GM11168 (cell line): ENCODE measurements around the gene PKD1L1.

Experiments used
- in situ Hi-C: fragments of 300-500 bp; cut with MboI; formaldehyde crosslinking; loops from one replicate; pipeline ENCODE4 v1.12.0; 2022; ENCODE audit warnings: low sequenced_read_pairs; ENCODE audit not compliant: unreplicated experiment

Gene PKD1L1

DNA sequence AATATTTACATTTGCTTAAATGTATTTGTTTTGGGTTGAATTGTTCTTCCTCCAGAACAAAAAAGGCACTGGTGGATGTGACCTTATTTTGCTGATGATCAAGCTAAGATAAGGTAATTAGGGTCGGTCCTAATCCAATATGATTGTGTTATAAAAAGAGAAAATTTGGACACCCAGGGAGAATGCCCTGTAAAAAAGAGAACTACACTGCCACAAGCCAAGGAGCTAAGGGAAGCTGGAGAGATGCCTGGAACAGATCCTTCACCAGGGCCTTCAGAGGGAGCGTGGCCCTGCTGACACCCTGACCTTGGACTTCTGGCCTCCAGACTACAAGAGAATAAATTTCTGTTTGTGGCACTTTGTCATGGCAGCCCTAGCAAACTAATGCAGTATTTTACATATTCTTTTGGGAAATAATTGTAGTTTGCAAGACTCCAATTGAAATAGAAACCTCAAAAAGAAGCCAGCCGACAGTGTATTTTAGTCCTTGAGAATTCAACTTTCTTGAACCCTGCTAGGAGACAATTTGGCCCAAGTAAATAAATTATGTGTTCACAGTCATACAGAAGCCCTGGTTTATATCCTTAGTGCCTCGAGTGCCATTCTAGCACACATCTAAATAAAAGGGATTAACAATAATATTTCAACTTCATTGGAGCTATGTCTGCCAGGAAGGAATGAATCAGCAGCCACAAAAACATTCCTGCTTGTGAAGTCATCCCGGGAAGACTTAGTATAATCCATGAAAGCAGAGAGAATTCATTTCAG, 164.6 kb downstream of the PKD1L1 start:
- in situ Hi-C loops = no loop called here

DNA sequence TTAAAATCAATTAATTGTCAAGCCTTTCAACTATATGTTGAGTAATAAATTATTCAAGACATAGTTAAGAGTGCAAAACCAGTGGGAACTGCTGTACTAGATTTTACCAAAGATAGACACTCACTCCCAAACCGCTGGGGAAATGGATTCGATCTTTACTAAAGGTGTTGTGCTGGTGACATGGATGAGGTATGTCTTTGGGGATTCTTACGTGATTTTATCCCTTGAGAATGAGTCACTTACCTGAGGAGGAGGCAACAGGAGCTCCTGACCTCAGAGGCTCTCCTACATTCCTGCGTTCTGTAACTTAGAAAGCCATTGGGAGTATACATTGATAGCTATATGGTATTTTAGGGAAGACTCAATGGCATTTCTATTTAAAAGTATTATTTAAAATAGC, 165.5 kb downstream of the PKD1L1 start:
- in situ Hi-C loops = no loop called here

DNA sequence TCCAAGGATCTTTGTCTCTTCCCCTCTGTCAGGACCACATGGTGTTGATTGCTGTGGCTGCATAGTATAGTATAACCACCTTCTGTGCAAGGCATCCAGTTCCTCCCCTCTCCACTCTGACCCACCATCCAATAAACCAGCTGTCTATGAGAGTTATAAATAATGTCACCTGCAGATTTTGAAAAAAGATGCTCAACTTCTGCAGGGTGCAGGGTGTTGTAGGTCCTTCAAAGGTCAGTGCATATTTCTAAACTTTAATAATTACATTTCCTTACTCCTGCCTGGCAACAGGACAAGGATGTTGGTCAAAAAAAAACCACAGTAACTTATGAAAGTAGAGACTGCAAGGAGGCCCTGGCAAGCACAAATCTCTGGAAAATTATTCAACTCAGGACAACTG, 166.2 kb downstream of the PKD1L1 start:
- in situ Hi-C loops = no loop called here

- in situ Hi-C loops = no loop called here
Measured at GRCh38 chr7:47780555-47780954, 167.7 kb downstream of the PKD1L1 start.

DNA sequence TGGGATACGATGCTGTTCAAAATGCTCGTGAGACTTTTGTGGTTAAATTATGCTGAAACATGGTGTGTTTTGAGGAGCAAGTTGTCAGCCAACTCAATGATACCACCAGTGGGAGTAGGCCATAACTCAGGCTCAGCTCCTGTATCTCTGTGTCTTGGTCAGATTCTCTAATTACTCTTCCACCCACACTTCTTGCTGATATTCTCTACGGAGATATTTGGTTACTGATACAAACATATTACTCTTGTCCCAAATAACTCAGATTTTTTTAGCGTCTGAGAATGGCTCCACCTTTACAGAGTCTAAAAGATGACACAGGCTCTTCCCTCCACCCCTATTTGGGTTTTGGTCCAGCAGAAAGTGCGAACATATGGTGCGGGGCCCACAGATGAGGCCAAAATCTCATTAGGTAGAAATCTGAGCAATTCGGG, 168.9 kb downstream of the PKD1L1 start:
- in situ Hi-C loops = no loop called here

DNA sequence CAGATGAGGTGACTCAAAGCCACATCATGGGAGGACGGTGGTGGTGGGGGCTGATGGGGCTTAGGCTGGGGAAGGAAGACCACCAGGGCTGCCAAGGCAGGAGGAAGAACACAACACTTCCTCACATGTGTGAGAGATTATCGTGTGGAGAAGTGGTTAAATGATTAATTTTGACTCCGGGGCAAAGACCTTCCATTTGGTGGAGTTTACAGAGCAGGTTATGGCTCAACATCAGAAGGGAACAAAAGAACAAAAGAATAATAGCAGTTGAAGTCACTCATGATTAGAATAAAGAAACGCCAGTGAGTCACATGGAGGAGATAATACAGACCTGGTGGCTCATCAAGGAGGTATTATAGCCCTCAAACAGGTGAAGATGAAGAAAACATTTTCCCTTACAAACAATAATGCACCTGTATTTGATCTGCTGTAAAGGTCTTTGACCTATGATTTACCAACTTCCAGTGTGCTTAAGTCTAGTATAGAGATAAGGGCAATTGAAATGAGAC, 170.1 kb downstream of the PKD1L1 start:
- in situ Hi-C loops = no loop called here

DNA sequence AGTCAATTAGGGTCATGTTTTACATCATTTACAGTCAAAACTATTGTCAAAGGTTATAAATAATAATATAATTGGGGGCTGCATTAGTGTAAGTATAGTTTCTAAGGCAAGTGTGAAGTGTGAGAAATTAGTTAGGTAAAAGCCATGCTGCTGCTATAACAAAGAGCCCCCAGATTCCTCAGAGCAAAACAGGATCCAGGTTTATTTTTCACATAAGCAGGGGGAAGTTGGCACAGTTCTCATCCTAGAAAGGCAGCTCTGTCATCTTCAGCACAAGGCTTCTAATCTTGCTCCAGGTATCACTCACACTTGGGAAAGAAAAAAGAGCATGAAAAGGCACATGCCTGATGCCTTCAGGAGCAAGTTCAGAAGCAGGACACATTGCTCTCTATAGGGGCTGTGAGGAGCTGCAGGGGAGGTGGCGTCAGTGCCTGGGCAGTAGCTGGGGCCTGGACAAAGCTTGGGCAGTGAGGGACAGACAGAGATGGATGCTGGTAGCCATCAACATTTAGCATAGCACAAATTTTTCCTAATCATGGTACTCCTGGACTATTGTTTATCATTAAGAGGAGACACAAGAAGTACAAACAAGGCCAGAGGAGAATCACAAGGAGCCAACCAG, 170.6 kb downstream of the PKD1L1 start:
- in situ Hi-C loops = no loop called here

DNA sequence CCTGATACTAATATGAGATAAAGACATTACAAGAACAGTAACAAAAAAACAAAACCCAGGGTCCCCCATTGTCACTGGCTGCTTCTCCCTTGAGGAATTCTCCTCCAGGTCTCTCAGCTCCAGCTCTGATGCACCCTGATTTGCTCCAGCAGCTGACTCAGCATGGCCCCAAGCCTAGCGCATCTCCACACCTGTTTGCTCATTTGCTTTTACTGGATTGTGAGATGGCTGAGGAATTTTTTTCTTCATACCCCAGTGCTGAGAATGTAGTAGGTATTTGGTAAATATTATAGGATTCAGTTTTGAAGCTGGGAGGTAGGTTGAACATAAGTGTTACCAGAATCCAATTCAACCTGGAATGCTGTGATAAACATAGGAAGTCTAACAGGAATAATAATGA, 171.9 kb downstream of the PKD1L1 start:
- in situ Hi-C loops = no loop called here

GRCh38 chr7:47775238-47775637, 173.0 kb downstream of the PKD1L1 start:
- in situ Hi-C loops = no loop called here

- in situ Hi-C loops = no loop called here
Measured at GRCh38 chr7:47772492-47772891, 175.8 kb downstream of the PKD1L1 start.

- in situ Hi-C loops = no loop called here
Measured at GRCh38 chr7:47771990-47772360, 176.3 kb downstream of the PKD1L1 start.

DNA sequence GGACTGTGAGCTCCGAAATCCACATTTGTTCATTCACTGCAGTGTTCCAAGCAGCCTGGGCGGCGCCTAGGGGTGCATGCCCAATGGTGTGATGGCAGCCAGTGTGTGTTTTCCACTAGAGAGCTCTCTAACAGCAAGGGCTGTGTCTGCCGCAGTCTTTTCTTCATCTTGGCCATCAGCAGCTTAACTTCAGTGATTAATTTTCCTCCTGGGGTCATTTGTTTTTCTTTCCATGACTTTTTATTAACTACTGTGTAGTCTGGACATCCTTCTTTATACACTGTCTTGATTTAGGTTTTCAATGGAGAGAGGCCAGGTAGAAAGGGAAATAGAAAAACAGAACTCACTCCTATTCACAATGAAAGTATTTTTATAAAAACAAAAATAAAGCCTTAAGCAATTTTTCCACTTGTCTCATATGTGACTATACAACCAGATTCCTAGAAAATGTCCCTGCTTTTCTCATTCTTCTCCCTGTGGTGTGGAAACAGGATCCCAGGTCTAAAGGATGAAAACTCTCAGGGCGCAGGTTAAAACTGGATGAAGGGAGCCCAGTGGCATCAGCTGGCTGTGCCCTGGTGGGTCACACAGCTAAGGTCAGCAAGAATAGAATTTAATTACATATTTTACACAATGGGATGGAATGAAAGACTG, 176.8 kb downstream of the PKD1L1 start:
- in situ Hi-C loops = no loop called here

DNA sequence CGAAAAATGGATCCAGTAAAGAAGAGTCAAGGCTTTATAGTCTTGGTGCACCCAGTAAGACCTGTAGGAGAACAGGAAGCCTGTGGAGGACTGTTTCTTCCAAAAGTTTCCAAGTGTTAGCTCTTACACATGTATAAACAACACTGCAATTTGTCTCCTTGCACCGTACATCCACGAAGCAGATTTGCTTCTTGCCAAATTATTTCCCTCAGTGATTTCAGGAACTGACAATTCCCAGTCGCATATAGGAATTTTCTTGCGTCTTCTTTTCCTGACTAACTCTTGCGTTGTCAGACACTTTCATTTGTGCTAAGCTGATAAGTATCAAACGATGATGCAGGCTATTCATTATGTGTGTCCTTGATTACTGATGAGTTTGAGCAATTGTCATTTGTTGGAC, 182.1 kb downstream of the PKD1L1 start:
- in situ Hi-C loops = no loop called here

DNA sequence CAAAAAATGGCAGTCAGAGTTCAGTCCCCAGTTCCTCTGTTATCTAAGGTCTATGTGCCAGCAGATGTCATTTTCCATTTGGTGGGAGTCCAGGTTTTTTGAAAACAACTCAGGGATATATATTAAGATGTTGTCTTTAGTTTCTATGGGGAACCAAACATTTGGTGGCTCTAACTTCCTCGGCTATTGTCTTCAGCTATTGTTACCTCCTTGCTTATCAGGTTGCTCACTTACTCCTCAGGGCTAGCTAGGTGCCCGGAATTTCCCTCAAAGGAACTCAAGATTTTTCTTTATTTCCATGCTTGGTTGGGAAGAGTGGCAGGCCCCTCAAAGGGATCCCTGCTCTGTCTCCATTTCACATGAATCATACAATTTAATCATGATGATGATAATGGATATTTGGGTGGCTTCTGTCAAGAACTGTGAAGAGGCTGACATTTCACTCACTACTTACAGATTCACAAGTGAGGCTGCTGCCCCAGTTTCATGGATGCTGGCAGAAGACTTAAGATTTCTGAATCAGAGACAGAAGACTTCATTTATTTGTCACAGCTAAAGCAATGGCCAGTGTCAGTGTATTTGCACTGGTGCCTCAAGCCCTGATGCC, 182.8 kb downstream of the PKD1L1 start:
- in situ Hi-C loops = no loop called here

DNA sequence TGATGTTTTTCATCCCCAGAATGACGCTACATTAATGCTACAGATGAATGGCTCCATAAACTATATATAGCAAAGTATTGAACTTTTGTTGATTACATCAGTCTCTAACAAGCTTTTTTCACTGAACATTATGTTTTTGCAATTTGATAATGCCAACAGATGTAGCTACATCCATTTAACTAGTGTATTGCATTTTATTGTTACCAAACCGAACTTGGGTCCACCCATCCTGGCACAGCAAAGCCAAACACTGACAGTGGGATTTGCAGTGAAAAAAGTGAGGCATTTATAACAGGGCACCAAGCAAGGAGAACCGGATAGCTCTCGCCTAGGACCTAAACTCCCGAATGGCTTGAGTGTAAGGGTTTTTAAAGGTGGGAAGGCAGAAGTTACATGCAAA, 183.5 kb downstream of the PKD1L1 start:
- in situ Hi-C loops = no loop called here

DNA sequence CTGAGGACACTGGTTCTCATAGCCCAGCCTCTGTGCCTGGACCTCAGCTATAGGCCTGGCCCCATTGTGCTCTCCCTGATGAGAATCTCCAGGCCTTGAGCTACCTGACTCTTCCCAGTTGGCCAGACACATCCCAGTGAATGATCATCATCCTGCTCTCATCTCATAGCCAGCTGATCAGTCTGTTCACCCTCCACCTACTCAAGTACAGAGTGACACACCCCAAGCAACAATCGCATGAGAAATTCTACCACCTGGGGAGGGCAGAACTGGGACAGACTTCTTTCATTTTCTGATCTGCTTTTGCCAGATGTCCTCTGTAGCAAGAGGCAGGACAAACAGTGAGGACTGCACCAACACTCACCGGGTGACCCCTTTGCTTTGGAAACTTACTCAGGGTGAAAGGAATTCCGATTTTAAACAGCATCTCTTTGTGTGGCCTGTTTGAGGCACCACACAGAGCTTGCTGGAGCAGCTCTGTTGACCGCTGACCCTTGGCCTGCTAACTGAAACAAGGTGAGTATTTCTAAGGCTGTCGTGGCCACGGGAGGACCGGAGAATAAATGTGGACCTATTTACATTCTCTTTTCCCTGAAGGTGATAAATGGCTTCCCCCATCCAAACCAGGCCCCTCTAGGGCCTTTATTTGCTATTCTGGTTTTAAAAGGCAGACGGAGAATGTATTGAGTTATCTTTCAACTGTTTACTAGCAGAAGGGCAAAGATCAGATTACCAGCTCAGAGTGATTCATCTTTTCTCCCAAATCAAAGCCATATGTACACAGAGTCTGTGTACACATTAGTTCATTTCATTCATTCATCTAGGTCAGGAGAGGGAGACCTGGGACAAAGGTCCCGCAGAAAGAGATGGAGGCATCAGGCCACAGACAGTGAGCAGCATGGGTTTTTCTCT, 184.9 kb downstream of the PKD1L1 start:
- in situ Hi-C loops = no loop called here

GRCh38 chr7:47762746-47763062, 185.6 kb downstream of the PKD1L1 start:
- in situ Hi-C loops = no loop called here

DNA sequence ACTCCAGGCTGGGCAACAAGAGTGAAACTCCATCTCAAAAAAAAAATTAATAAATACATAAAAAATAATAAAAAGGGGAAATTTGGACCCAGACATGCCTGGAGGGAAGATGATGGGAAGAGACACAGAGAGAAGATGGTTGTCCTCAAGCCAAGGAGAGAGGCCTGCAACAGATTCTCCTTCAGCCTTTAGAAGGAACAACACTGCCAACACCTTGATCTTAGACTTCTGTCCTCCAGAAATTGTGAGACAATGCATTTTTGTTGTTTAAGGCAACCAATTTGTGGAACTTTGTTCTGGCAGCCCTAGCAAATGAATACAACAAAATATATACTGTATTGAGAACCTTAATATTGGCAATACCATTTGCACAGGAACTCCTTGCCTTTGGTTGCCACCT, 186.1 kb downstream of the PKD1L1 start:
- in situ Hi-C loops = no loop called here

DNA sequence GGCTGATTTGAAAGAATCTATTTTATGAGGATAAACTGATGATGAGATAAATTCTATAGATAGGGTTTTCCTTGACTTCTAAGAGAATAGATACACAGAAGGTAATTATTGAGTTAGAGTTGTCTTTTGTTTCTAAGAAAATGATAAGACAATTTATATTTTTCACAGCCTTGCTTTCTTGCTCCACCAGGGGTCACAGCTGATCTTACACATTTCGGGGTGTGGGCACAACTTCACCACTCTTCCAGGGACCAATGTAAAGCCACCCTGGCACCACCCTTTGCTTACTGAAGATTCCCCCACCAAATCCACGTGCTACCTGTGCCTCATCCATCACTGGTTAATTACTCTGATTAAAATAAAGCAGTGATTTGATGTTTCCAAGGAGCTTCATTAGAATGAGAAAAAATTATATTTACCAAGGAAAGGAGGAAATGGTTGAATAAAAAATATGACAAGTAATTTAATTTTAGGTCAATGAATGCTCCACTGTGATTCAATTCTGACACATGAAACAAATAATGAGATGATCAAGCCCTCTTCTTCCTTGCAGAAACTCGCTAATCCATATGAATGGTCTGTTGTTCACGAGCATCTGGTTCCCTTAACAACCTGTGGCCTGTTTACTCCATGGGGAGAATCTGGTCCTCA, 189.1 kb downstream of the PKD1L1 start:
- in situ Hi-C loops = no loop called here

DNA sequence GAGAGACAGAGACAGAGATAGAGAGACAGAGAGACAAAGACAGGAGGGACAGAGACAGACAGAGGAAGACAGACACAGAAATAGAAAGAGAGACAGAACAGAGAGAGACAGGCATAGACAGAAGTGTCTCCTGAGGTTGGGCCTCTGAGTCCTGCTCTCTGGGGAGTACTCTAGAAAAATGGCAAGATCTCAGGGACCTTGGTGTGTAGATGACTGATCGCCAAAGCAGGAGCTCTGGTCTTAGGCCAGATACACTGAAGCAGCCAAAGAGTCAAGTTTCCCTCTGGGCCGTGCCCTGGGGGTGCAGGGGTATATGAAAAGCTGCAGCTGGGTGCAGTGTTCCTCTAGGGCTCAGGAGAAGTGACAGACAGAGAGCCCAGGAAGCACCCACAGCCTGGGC, 189.7 kb downstream of the PKD1L1 start:
- in situ Hi-C loops = no loop called here
